NCI-H1092 treated with DMSO at 0.1 percent for 48 hours (cell line): Measurements from ENCODE around the gene LAMA5.
A peak's percentile ranks its signal among the peaks of the same experiment; 100 is the strongest.

Experiments used
- DNase-seq: peaks from one replicate; lab custom pipeline; 2025; lab: John Stamatoyannopoulos, UW

The LAMA5 gene

DNA sequence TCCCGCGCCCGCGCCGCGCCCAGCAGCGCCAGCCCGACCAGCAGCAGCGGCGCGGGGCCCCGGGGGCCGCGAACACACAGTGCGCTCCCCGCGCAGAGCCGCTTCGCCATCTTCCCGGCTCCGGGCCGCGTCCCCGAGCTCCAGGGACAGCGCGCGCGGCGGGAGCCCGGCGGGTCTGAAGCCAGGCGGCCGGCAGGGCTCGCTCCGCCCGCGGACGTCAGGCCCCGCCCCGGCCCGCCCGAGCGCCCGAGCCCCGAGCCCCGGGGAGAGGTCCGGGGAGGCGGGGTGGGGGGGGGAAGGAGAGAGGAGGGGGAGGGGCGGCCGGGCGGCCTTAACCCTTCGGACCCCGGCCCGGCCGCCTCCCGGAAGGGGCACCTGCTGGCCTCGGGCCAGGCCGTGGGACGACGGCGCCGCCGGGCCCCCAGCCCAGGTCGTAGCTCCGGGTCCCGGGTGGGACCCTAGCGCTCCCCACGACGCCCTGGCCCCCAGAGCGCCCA, at the start of gene LAMA5:
Gene LAMA5 (minus strand): TSS at position 177 of the 497 bp plus-strand sequence. CDS start 67 bp downstream, at position 110.
- DNase-seq: no peak

GRCh38 chr20:62415354-62416111, 48.4 kb upstream of the LAMA5 start:
- DNase-seq: no peak

DNA sequence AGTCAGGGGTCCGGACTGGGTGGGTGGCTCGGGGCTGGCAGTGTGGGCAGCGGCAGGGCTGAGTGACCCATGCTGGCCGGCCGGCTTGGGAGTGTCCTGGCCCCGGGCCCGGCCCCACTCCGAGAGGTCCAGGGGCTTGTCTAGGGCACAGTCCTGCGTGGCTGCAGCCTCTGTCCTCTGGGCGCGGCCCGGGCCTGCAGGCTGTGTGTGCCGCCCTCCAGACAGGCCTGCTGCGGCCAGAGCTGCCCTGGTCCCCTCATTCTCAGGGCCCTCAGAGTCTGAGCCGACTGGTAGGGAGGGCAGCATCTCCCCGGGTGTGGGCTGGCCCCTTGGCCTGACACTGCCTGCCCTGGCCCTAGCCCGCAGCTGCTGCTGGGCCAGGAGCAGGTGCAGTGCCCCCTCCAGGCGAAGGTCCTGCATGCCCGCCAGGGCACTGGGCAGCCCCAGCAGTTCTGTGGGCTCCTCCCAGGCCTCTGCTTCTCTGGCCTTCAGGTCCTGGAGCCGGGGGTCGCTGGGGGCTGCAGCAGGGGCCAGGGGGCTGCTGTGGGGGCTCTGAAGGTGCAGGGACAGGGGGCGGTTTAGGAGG, 46.9 kb upstream of the LAMA5 start:
- no peak for DNase-seq

DNA sequence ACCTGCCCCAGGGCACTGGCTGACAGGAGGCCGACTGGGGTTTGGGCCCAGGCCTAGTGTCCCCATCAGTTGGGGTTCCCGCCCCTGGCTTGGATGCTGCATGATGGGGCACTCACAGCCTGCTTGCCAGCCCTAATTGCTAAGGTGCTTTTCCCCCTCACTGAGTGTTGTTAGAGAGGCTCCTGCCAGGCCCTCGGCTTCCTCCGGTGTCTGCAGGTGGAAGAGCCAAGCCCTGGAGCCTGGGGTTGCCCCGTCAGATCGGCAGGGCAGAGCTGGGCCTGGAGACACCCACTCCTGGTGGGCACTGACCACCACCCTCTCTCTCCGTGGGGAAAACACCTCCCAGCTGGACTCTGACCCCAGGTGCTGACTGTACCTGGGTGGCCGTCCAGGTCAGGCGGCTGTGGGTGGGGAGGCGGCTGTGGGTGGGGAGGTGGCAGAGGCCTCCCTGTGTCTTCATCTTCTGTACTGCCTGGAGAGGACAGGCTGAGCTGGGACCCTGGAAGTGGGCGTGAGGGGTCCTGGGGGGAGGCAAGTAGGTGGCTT, 46.0 kb upstream of the LAMA5 start:
- no peak for DNase-seq

GRCh38 chr20:62412194-62413024, 45.3 kb upstream of the LAMA5 start:
- DNase-seq: no peak

GRCh38 chr20:62411479-62412193, 44.5 kb upstream of the LAMA5 start:
- DNase-seq: peak; percentile 5

GRCh38 chr20:62410746-62411478, 43.8 kb upstream of the LAMA5 start:
- no peak for DNase-seq

- DNase-seq: peak; percentile 88
These were observed 43.0 kb upstream of the LAMA5 start for GRCh38 chr20:62409931-62410745.

DNA sequence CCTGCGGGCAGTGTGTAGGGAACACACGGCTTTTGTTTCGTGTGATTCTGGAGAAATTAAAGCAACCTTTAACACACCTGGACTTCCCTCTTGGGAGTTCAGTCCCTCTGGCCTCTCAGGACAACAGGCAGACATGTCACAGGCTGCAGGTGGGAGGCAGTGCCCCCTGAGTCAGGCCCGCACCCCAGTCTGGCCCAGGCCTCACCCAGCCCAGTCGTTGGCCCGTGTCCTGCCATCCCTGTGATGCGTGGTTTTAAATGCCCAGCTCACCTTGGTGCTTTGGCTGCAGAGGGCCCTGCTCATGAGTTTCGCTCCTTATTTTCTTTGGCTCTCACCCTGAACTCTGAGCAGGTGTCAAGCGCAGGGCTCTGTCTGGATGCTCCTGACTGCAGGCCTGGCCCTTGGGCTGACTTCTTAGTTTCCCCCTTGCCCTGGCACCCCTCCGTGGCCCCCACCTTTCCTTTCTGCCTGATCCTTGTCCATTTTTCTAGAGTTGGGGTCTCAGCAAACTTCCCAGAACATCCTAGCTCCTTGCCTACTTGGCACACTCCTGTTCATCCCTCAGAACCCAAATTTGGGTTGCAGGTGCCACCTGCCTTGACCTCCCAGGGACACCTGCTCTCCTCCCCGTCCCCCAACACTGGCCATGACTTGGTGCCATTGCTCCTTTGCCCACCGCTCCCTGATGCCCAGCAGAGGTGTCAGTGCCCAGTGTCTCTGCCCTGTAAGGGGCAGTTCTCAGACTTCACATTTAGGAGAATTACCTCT, 42.2 kb upstream of the LAMA5 start:
- DNase-seq: no peak

DNA sequence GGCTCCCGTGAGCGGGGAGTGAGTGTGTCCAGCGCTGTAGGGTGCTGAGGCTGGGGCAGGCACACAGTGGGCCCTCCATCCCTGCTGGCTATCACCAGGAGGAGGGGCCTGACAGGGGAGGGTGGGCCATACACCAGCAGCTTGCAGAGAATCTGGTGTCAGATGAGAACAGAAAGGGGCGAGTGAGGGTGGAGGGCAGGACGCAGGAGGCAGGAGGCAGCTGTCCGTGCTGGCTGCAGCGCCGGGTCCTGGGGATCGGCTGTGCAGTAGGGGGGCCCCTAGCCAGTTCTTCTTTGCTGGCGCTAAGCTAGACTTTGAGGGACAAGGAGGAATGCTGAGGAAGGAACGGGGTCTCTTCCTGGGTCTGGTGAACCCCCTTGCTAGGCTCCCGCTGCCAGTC, 41.5 kb upstream of the LAMA5 start:
- DNase-seq: no peak

GRCh38 chr20:62408055-62408454, 40.9 kb upstream of the LAMA5 start:
- DNase-seq: no peak

DNA sequence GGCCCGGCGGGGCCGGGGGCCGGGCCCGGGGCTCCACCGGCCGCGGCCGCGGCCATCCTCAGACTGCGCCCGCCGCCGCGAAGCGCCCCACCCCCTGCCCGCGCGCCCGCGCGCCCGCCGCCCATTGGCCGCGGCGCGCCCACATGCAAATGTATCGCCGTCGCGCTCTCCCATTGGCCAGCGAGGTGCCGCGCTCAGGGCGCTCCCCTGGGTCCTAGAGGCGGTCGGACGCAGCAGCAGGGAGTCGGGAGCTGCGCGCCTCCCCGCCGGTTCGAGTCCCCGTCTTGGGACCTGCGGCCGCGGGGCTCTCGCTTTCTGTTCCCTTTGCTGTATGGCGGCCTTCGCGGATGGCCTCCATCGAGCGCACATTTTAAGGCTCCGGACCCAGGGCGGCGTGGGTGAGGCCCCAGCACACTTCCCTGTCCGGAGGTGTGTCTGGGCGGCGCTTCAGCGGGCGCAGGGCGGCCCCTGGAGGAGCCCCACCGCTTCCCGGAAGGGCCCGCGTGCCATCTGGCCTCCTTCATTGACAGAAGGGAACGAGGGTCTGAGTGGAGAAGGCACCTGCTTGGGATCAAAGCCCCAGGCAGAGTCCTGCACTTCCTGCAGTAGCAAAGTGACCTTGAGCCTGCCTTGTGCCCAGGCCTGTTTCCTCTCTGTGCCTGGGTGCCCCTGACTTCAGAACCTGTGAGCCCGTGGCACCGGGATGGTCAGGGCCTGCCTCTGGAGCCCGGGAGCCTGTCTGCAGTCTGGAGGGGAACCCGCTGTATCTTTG, 40.3 kb upstream of the LAMA5 start, which contains the start of gene CABLES2:
Gene CABLES2 (minus strand): TSS at position 65 of the 772 bp plus-strand sequence. CDS start 9 bp downstream, at position 56.
- peak; percentile 88 for DNase-seq

DNA sequence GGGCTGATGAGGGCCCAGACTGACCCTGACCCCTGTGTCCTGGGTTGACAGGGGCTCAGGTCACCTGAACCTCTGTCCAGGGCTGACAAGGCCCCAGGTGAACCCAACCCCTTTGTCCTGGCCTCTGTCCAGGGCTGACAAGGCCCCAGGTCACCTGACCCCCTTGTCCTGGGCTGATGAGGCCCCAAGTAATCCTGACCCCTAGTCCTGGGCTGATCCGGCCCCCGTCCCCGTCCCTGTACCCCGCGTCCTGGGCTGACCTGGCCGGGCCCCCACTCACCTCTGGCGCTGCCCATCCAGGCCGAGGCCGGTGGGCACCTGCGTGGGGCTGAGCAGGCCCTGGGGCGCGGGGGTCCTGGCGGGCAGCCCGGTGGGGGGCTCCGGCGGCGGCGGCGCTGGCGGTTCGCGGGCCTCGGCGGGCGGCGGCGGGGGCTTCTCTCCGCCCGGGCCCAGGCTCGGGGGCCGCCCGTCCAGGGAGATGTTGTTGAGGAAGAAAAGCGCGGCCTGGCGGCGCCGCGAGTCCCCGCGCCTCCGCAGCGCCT, 39.6 kb upstream of the LAMA5 start:
- DNase-seq: no peak

- no peak for DNase-seq
These were observed 38.9 kb upstream of the LAMA5 start for GRCh38 chr20:62405981-62406513.

- no peak for DNase-seq
These were observed 38.2 kb upstream of the LAMA5 start for GRCh38 chr20:62405108-62405980.

DNA sequence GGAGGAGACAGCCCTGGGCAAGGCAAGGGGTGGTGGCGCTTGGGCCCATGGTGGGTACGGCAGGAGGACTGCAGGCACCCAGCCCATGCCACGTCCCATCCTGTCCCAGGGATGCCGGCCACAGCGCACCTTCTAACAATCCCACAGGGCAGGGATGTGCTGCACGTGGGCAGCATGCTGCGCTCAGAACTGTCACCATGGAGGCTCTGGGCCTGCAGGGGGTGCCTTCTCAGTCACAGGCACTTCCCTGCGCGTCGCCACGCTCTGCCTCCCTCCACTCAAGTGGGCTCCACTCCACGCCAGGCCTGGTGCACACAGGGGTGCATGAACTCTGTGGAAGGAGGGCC, 37.6 kb upstream of the LAMA5 start:
- DNase-seq: no peak

DNA sequence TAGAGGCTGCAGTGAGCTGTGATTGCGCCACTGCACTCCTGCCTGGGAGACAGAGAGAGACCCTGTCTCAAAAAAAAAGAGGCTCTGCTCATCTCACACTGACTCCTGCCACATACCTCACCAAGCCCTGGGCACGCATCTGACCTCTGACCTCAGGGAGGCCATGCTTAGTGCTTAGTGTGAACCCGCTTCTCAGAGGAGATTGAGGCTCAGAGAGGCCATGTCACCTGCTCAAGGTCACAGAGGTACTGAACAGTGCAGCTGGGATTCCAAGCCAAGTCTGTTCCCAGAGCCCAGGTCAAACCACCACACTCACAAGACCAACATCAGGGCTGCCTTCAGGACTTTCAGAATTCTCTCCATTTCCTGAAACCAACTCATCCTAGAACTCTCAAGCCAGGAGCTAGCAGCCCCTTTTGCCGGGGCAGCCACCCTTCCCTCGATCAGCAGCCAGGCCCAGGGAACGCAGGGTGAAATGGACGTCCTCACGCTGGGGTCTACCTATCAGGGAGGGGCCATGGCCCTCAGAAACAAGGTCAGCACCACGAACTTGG, 37.1 kb upstream of the LAMA5 start:
- no peak for DNase-seq
